ENCODE measurements around the gene SMIM20.

Gene SMIM20

DNA sequence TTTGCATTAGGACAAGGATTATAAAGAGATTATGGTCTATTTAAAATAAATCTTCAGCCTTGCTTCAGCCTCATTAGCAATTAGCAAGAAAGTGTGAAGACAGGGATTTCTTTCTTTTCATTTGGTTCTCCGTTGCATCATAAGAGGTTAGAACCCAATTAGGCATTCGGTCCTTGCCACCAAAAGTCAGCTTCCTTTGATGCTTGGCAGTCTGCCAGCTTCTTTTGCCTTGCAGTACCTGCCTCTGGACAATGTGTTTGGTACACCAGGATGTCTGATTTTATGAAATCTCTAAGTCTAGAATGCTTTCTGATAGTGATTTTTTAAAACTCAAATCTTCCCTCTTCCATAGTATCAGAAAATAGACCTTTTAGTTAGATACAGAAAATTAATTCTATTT is 12.4 kb downstream of the SMIM20 start:
- no peak for DNase-seq (ENCODE audit: low read depth in 2 of 2)

DNA sequence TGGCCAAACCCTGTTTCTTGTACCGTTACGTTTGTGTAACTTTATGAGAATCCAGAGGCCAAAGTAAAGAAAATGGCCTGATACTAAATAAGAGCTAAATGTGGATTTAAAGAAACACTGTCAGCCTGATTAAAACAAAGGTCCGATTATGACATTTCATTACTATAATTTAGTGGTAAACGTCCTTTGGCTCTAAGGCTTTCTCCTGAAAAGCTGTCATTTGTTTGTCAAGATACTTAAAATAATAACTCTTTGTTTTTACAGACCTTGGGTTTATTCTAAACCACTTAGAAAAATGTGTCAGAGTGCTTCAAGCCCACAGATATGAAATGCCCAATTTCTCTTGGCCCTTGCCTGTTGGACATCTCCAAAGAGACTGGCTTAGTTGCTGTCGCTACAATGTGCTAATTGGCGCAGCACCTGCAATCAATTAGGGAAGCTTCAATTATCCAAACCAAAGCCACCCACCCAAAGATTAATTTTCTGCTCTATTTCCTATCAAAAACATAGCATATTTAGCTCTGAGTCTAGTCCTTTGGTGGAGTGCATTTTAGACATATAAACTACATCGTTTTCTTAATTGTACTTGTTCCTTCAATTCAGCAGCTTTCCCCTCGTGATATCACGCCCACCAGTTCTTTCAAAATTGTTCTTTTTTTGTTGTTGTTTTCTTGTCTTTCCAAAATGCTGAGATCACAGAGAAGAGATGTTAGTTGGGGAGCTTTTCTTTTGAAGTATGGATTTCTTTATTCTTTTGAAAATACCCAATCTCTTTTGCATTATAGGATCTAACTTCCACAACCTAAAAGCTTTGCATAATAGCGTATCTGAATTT is 13.6 kb downstream of the SMIM20 start:
- DNase-seq (ENCODE audit: low read depth in 2 of 2) = no peak

DNA sequence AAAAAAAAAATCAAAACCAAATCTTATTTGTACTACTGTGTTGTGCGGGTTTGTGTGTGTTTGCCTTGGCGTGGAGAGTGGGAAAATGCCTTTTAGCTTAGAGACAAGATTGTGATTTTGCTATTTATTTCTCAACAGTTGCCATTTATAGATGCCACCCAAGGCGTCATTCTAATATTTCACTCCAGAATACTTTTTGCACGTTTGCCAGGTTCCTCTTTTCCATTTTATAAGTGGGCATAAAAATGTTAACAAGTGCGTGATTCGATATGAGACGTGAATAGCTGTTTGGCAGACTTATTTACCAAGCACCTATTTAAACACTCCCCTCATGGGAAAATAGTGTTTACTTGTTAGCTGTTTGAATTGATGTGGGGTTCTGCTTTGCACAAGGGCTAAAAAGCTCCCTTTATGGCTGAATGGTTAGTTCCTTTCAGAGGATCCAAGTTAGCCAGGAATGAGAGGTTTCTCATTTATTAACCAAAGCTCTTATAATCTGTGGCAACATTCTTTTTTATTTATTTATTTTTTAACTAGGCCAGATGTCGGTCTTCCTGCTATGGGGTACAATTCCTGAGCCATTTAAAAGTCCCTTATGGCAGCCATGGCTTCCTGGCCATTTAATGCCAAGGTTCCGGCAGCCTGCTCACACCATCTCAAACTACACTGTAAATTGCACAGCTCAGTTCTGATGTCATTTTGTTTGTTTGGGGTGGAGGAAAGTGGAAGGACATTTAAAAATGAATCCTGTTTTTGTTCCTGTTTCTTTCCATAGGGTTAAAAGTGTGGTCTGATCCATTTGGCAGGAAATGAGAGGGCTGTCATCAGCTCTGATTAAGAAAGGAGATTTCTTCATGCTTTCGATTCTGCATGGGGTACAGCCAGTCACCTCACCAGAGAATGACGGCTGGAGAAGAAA is 14.6 kb downstream of the SMIM20 start:
- DNase-seq (ENCODE audit: low read depth in 2 of 2) = no peak

DNA sequence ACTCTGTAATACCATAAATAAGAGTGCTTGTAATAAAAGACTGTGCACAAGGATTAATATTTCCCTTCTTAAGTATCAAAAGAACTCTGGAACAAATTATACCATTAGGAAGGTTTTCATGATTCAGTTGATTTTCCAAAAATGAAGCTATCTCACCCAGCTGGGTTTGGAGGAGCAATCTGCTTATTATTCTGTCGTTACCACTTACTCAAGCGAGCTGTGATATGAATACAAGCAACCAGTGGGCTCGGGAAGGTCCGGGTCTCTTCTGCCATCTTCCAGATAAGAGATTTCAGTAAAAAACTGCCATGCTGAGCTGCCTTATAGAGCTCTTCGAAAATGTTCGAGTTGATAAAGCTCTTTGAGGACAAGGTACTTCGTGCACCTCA is 15.3 kb downstream of the SMIM20 start:
- no peak for DNase-seq (ENCODE audit: low read depth in 2 of 2)

DNA sequence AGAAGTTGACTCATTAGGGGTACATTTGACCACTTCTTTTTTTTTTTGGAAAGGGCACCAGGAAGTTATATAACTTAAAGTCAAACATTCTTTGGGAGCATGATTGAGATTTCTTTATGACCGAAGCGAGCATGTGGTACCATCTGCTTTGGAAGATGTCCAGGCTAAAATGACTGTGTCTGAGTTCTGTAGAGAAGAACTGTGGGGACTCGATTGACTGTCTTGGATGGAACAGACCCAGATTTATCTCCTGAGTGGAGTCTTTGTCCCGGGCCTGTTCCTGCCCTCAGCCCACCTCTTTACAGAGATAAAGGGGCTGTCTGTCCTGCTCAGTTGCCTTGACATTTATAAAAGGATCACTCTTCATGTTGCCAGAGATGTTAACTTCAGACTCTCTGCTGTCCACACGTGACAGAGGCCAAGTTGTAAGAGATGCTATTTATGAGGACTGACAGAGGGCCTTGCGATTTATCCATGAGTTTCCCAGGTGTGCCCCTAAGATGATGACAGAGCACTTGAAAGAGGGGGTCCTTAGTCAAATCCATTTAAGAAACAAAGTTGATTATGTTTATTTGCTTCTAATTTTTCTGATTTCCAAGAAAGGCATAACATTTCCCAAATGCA is 16.8 kb downstream of the SMIM20 start:
- DNase-seq (ENCODE audit: low read depth in 2 of 2) = no peak

DNA sequence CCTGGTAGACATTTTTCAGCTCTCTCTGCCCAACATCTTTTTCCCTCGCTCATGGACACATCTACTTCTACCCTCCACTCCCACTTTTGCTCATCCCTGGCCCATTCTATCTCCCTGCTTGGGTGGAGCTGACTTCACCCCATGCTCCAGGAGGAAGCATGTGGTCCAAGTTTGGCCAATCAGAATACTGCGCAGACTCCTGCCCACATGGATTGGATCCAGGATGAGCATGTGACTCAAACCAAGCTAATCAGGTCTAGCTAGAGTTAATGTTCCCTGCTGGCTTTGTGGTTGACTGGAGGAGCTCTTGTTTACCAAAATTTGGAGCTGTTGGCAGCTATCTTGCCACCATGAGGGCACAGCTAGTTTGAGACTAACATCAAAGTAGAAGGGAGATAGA is 22.7 kb downstream of the SMIM20 start:
- DNase-seq (ENCODE audit: low read depth in 2 of 2) = no peak

DNA sequence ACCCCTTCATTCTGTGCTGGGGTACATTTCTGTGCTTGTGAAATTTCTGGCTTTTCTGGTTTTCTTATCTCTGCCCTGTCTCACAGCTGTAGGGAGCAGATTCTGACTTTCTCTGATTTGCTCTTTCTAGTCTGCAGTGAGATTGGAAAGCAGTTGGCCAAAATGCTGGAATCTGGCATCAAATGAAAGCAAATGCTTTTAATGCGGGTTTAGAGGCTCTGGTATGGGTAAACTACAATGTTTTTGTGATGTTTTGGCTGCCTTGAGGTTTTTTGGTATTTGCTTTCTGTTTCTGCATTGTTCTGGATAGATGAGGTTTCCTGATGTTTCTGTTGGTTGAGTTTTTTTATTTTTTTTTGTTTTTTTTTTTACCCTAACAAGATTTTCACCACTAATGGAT is 23.8 kb downstream of the SMIM20 start:
- no peak for DNase-seq (ENCODE audit: low read depth in 2 of 2)

DNA sequence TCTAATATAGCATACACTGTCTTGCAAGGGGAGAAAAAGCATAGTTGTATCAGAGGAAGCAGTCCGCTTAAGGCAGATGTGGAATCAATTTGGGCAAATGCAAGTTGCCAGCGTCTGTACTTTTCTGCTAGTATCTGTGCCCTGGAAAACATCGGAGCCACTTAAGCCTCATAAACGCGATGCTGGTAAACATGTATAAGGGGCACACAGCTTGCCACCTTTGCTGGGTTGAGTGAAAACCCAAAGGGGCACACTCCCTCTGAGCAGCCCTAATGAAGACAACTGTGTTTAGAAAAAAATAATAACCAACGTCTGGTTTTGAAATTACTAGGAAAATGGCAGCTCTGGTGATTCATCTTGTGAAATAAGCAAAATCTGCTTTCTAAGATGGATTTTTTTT is 24.3 kb downstream of the SMIM20 start:
- no peak for DNase-seq (ENCODE audit: low read depth in 2 of 2)

DNA sequence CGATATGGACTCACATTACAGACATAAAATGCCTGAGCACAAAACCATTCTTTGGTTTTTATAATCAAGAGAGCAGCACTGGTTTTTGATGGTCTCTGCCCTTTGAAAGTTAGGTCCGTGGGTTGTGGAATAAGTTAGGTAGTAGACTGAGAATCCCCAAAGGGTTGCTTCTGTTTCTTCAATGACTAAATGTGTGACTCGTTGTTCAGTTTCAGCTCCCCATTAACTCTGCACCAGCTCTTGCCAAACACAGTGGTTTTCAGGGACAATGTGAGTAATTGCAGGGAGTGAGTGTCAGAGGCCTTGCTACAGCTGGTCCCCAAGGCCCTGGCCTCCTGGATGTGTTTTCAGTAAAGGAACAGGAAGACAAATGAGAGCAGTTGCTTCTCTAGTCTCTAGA is 24.8 kb downstream of the SMIM20 start:
- DNase-seq (ENCODE audit: low read depth in 2 of 2) = peak; percentile 29 to 47

DNA sequence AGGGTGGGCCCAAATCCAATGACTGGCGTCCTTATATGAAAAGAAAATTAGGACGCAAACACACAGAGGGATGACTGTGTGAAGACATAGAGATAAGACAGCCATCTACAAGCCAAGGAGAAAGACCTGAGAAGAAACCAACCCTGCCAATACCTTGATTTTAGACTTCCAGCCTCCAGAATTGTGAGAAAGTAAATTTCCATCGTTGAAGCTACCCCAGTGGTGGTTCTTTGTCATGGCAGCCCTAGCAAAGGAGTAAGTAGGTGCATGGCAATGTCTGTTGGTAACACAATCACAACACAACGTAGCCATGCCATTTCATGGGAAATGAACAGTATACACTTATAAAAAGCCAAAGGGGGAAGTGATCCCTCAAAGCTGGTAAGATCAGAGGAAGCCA is 25.3 kb downstream of the SMIM20 start:
- no peak for DNase-seq (ENCODE audit: low read depth in 2 of 2)

DNA sequence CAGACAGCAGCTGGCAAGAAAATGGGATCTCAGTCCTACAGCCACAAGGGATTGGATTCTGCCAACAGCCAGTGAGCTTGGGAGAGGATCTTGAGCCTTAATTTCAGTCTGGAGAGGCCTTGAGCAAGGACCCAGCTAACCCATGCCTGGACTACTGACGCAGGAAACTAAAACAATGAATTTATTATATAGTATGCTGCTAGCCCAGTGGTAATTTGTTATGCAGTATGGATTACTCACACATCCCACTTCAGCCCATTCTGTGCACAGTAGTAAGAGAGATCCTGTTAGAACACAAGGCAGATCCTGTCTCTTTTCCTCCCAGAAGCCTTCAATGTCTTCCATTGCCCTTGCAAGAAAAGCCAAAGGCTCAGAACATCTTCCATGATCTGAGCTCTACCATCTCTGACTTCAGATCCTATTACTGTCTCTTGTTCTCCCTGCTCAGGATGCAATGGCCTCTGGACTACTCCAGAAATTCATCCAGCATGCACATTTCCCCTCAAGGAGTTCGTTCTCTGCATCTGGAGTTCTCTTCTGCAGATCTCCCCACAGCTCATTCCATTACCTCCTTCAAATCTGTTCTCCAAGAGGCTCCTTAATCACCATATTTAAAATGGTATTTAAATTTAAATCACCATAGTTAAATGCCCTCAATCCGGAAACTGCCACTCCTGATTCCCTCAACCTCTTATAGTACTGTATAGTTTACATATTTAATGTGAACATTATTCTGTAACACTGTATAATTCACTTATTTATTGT is 27.6 kb downstream of the SMIM20 start:
- DNase-seq (ENCODE audit: low read depth in 2 of 2) = no peak

DNA sequence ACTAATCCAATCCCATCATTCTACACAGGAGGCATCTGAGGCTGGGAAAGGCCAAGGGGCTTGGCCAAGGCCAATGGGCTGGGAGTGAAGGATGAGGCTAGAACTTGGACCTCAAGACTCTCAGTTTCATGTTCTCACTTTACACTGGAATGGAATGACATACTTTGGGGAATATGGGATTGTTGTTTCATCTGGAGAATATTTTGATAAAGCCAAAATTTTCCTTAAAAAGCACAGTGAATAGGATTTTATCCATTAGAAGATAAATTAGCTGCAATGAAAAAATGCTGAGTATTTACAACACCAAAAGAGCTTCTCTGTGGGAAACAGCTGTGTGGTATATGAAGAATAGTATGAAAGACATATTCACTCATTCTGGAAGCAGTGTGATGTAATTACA is 29.3 kb downstream of the SMIM20 start:
- no peak for DNase-seq (ENCODE audit: low read depth in 2 of 2)

DNA sequence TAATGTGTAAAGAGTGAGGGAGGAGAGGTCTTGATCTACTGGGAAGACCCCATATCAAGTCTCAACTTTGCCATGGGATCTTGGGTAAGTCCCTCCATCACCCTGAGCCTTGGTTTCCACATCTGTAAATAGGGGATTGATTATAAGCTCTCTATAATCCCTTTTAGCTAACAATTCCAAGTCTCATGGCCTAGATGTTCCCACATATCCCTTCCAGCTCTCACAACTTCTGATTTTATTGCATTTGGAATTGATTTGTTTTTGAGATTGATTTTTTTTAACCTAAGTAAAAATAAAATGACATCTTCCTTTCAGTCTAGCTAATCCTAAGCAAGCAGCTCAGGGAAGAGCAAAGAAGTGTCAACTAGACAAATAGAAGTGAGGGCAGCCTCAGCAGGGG is 29.8 kb downstream of the SMIM20 start:
- DNase-seq (ENCODE audit: low read depth in 2 of 2) = no peak

DNA sequence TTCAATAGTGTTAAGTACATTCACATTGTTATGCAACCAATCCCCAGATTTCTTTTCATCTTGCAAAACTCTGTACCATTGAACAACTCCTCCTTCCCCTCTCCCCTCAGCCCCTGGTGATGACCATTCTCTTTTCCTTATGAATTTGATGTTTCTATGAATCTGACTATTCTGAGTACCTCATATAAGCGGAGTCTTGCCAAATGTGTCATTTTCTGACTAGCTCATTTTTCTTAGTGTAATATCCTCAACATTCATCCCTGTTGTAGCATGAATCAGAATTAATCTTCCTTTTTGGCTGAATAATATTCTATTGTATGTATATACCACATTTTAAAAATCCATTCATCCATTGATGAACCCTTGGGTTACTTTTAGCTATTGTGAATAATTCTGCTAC is 34.0 kb downstream of the SMIM20 start:
- no peak for DNase-seq (ENCODE audit: low read depth in 2 of 2)

DNA sequence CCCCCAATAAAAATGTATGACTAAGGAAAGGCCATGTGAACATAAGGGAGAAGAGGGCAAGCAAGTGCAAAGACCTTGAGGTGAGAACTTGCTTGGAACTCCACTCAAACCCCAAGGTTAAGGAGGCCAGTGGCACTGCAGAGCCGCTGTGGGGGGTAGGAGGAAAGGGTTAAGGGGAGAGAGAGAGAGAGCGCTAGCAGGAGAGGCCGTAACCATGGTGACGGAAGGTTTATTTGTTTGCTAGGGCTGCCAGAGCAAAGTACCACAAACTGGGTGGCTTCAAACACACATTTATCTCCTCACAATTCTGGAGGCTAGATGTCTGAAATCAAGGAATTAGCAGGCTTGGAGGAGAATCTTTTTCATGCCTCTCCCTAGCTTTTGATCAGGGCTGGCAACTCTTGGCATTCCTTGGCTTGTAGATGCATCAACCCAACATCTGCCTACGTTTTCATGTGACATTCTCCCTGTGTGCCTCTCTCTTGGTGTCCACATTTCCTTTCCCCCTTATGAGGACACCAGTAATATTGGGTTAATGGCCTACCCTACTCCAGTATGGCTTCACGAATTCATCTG is 35.2 kb downstream of the SMIM20 start:
- DNase-seq (ENCODE audit: low read depth in 2 of 2) = no peak

DNA sequence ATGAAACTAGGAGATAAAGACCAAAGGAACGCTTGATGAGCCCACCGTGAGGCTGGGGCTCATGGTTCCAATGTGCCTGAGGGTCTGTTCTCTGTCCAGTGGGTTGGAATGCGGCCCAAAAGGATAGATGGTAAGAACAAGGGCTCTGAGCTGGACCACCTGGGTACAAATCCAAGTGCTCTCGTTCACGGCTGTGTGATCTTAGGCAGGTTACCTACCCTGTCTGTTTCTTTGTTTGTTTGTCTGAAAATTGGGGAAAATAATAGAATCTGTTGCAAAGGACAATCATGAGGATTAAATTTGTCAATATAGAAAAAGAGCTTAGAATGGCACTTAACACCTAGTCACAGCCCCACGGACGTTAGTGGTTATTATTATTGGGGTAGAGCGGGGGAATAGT is 36.0 kb downstream of the SMIM20 start:
- DNase-seq (ENCODE audit: low read depth in 2 of 2) = no peak

DNA sequence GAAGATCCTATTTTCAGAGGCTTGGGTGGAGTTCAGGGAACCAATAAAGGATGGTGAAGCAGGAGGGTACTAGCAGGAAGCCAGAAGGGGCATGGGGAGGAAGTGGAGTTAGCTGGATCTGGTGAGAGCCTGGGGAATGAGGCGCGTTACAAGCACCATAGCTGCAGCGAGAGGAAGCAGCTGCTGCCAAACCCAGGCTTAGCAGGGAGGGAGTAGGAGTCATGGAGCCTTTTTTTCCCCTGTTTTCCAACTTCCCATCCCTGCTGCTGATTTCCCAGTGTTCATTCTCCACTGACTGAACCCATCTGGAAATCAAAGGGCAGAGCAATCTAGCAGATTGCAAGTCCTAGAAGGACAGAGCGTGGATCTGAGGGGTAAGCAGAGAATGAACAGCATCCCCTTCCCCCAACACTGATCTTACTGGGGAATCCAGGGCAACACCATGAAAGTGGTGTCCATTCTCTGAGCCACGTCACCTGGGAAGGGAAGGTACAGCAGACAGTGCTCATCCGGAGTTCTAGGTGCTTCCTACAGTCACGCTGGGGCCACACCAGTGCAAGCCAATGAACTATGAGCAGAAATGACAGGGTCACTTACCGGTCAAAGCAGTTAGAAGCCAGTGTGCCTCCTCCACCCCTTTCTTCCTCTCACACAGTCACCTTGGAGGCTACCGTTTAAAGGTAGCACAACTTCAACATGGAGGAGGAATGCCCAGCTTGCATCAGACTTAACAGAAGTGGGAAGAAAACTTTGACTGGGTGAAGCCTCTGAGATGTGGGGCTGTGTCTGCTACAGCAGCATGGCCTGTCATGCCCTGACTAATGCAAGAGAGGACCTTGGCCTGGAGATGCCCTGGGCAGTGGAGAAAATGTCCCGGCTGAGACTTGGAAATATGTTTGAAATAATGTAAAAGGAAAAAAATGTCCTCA is 36.7 kb downstream of the SMIM20 start:
- DNase-seq (ENCODE audit: low read depth in 2 of 2) = no peak

DNA sequence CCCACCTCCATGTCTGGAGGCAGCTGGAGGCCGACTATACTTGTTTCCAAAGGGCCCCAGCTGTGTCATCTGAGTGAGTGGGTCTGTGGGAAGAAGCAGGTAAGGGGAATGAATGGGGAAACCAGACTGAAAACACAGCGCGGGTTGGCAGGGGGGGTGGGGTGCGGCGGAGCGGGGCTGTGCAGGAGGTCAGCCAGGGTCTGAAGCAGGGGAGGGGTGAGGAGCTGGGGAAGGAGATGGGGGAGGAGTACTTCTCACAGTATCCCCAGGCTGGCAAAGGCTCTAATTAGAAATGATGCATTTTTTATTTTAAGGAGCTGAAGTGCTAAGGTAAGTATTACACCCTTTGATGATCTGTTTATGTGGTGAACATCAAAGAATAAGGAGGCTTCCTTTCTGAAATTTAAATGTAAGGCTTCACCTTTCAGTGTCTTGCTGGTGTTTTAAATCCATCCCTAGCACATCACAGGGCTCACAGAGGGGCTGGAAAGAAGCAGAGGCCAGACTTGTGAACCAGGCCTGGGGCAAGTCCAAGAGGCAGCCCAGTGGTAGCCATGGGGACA is 37.5 kb downstream of the SMIM20 start:
- DNase-seq (ENCODE audit: low read depth in 2 of 2) = no peak

DNA sequence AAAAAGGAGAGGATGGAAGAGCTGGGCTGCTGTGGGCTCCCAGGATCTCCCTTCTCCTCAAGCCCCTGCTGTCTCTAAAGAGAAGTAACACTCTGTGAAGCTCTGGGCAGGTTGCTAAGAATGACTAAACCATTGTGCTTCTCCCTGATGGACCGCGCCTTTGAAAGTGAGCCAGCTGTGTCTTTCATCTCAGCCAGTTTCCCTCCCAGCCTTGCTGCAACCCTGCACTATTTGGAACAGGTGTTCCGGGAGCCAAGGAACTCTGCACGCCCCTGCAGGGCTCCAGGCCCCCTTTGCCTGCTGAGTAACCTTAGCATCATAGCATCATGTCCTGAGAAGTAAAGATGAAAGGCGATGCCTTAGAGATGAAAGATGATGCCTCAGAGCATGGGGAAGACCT is 39.7 kb downstream of the SMIM20 start:
- DNase-seq (ENCODE audit: low read depth in 2 of 2) = no peak

DNA sequence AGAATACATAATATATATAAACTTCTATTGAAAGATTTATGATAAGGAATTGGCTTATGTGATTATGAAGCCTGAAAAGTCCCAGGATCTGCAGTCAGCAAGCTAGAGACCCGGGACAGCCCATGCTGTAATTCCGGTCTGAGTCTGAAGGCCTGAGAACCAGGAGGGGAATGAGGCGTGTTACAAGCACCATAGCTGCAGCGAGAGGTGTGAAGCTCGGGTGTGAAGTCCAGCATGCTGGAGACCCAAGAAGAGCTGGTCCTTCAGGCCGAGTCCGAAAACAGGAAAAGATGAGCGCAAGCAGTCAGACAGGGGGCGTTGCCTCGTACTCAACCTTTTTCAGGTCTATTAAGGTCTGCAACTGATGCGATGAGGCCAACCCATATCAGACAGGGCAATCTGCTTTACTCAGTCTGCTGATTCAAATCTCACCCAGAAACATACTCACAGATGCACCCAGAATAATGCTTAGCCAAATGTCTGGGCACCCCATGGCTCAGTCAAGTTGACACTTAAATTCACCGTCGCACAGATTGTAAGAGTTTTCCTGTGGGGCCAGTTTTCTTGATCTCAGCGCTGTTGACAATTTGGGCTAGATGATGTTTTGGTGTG is 40.4 kb downstream of the SMIM20 start:
- DNase-seq (ENCODE audit: low read depth in 2 of 2) = no peak

All from stimulated activated CD4-positive, alpha-beta T cell treated with anti-CD3 and anti-CD28 coated beads, Interleukin-4, amount 100 ng/mL, for 48 hours (primary cell).